OCI-LY3 (cell line): ENCODE measurements around the gene CPXM2.

Experiments
- H2AFZ ChIP-seq: fragments of 200-600, 300-600 bp; shearing (Covaris generic); 2 replicates; pipeline ENCODE4 v1.6.0; 2014; ENCODE audit warnings: antibody characterized with exemption, low read depth, low read length
- H3K27ac ChIP-seq: fragments of 200-600, 300-600 bp; sonication (generic); 2 replicates; pipeline ENCODE4 v1.5.1; 2014; ENCODE audit warnings: mild to moderate bottlenecking, low read length, moderate library complexity, mixed read lengths
- H3K27me3 ChIP-seq: fragments of 200-600, 300-600 bp; sonication (generic); 2 replicates; pipeline ENCODE4 v1.6.1; 2014; ENCODE audit warnings: low read depth, low read length, mixed read lengths
- H3K36me3 ChIP-seq: fragments of 200-600, 300-600 bp; sonication (generic); replicated peaks from 2 replicates; pipeline ENCODE3; 2014; ENCODE audit warnings: low read depth, low read length, mixed read lengths
- H3K4me1 ChIP-seq: fragments of 300-600, 200-600 bp; sonication (generic); 2 replicates; pipeline ENCODE4 v1.6.1; 2014; ENCODE audit warnings: low read length, mixed read lengths
- H3K4me2 ChIP-seq: fragments of 200-600, 300-600 bp; sonication (generic); 2 replicates; pipeline ENCODE4 v1.6.1; 2014; ENCODE audit warnings: low read length, mixed read lengths
- H3K4me3 ChIP-seq: fragments of 300-600, 200-600 bp; sonication (generic); 2 replicates; pipeline ENCODE4 v1.5.1; 2014; ENCODE audit warnings: antibody characterized with exemption, mild to moderate bottlenecking, low read length, moderate library complexity
- H3K79me2 ChIP-seq: fragments of 300-600, 200-600 bp; shearing (Covaris generic); 2 replicates; pipeline ENCODE4 v1.6.1; 2014; ENCODE audit warnings: mild to moderate bottlenecking, low read length, mixed read lengths
- H3K9ac ChIP-seq: fragments of 300-600, 200-600 bp; shearing (Covaris generic); 2 replicates; pipeline ENCODE4 v1.6.0; 2014; ENCODE audit warnings: mild to moderate bottlenecking, low read length, moderate library complexity
- H3K9me3 ChIP-seq: fragments of 200-600, 300-600 bp; shearing (Covaris generic); 2 replicates; pipeline ENCODE4 v1.6.1; 2014; ENCODE audit warnings: low read length, mixed read lengths; ENCODE audit not compliant: insufficient read depth
- H4K20me1 ChIP-seq: fragments of 200-600, 300-600 bp; sonication (generic); 2 replicates; pipeline ENCODE4 v1.6.1; 2016; ENCODE audit warnings: low read length, mixed read lengths; ENCODE audit not compliant: insufficient read depth
- CTCF ChIP-seq: fragments of 200-600, 300-600 bp; sonication (generic); IDR thresholded peaks from 2 replicates; pipeline ENCODE4 v1.5.1; 2014; ENCODE audit warnings: antibody characterized with exemption, low read length, low read depth
- EZH2phosphoT487 ChIP-seq: fragments of 200-600 bp; shearing (Covaris generic); IDR thresholded peaks from 2 replicates; pipeline ENCODE4 v1.6.1; 2018; ENCODE audit warnings: antibody characterized with exemption, mixed run types, low read depth

CPXM2 gene

DNA sequence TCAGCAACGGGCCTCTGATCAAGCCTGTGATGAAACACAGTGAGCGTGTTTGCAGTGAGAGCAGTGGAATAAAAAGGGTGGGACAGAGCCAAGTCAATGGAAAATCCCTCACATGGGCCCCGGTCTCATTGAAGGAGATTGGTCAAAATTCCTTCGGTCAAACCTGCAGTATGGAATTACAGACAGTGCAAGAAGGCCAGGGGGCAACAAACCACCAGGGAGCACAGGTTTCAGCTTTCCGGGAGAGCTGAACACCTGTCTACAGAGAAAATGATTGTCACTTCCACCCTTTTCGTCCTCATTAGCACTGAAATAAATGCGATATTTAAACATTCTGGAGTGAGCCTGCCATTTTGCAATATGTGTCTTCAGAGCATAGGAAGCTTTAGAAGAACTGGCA lies 132.6 kb downstream of the CPXM2 start:
- H3K9me3 ChIP-seq: no peaks in the 10 kb centered on the region
- no peaks in the 10 kb centered on the region for H3K36me3 ChIP-seq
- H4K20me1 ChIP-seq: no peaks in the 10 kb centered on the region
- H3K9ac ChIP-seq: no peak overlapping the region
- H3K79me2 ChIP-seq: no peaks in the 10 kb centered on the region
- TF ChIP-seq CTCF (no peak), EZH2phosphoT487 (no peak)
- no peaks in the 10 kb centered on the region for H3K4me1 ChIP-seq
- no peak overlapping the region for H3K27ac ChIP-seq
- no peak overlapping the region for H3K4me2 ChIP-seq
- H3K27me3 ChIP-seq: peaks cover 9% of the 10 kb centered on the region; the same call in 1 of the 2 replicates
- H3K4me3 ChIP-seq: no peak overlapping the region
- H2AFZ ChIP-seq: no peak overlapping the region

DNA sequence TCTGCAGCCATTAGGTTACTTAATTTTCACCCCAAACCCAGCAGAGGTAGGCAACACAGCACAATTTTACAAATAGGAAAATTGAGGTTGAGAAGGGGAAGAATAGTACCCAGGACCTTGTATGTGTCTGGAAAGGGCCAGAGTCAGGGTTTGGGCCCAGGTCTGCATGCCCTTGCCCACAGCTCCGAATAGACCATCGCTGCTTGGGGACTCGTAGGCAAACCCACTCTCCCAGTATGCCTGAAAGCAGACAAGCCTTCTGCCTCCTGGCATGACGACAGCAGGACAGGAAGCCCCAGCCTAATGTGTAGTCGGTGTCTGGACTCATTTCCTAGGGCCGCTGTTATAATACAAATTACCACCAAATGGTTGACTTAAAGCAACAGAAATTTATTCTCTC lies 133.8 kb downstream of the CPXM2 start:
- no peaks in the 10 kb centered on the region for H3K79me2 ChIP-seq
- no peaks in the 10 kb centered on the region for H3K9me3 ChIP-seq
- H3K27ac ChIP-seq: no peak overlapping the region
- H3K4me3 ChIP-seq: no peak overlapping the region
- H3K27me3 ChIP-seq: peaks cover 9% of the 10 kb centered on the region; the same call in 1 of the 2 replicates
- no peak overlapping the region for H3K4me2 ChIP-seq
- H3K9ac ChIP-seq: no peak overlapping the region
- H4K20me1 ChIP-seq: no peaks in the 10 kb centered on the region
- H2AFZ ChIP-seq: no peak overlapping the region
- H3K4me1 ChIP-seq: no peaks in the 10 kb centered on the region
- no peaks in the 10 kb centered on the region for H3K36me3 ChIP-seq
- TF ChIP-seq EZH2phosphoT487: no peak
- TF ChIP-seq CTCF: no peak

DNA sequence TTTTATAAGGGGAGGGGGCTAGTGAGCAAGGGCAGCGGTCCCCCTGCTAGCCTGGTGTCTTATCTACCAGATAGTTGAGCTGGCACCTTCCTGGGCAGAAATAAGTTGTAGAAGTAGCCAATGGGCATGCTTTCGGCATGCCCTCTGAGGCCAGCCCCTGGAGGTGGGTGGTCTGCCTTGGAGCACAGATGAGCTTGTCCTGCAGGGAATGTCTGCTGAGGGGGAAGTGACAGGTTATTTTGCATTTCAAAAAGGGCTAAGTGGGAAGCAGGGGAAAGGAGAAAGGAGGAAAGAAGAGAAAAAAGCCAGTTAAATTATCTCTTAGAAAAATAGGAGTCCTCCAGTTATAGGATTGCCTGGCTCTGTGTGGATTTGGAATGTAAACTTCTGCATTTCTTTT lies 136.5 kb downstream of the CPXM2 start:
- Histone ChIP-seq H3K9ac (no peak overlapping the region), H3K27me3 (peaks cover 5% of the 10 kb centered on the region; the same call in 1 of the 2 replicates), H3K36me3 (no peaks in the 10 kb centered on the region), H3K4me2 (no peak overlapping the region), H3K4me1 (no peaks in the 10 kb centered on the region), H3K79me2 (no peaks in the 10 kb centered on the region), H3K9me3 (no peaks in the 10 kb centered on the region), H3K4me3 (no peak overlapping the region), H2AFZ (no peak overlapping the region), H3K27ac (no peak overlapping the region), H4K20me1 (no peaks in the 10 kb centered on the region)
- TF ChIP-seq CTCF: no peak
- no peak for TF ChIP-seq EZH2phosphoT487

DNA sequence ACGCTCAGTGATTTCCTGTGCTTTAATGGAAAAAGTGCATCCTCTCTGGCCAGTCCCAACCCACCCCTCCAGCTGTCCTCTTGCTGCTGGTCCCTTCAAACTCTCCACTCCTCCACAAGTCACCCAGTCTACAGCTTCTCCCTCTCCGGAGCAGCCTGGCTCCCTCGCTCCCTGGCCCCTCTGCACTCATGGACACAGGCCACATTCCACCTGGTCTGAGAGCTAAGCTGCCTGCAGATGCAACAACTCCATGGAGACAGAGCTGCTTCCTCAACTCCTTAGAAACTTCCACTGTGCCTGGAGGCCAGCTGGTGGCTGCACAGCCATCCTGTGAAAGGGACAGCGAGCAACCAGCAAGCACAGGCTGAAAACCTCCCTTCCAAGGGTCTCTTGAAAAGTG lies 137.5 kb downstream of the CPXM2 start:
- no peak overlapping the region for H3K4me2 ChIP-seq
- no peak overlapping the region for H3K9ac ChIP-seq
- no peaks in the 10 kb centered on the region for H3K27me3 ChIP-seq
- no peaks in the 10 kb centered on the region for H3K79me2 ChIP-seq
- no peak overlapping the region for H3K4me3 ChIP-seq
- H4K20me1 ChIP-seq: no peaks in the 10 kb centered on the region
- no peaks in the 10 kb centered on the region for H3K4me1 ChIP-seq
- H3K36me3 ChIP-seq: no peaks in the 10 kb centered on the region
- H3K9me3 ChIP-seq: no peaks in the 10 kb centered on the region
- no peak overlapping the region for H3K27ac ChIP-seq
- TF ChIP-seq CTCF: no peak
- no peak for TF ChIP-seq EZH2phosphoT487
- no peak overlapping the region for H2AFZ ChIP-seq
